ENCODE results near the gene ACTRT2.

The ACTRT2 gene

GRCh38 chr1:2983706-2984398 lies 37.4 kb upstream of the ACTRT2 start:
- no peak for DNase-seq

- DNase-seq, result no peak
Measured at GRCh38 chr1:2984399-2985061, 36.7 kb upstream of the ACTRT2 start.

- DNase-seq, result no peak
Measured at GRCh38 chr1:2985067-2985561, 36.2 kb upstream of the ACTRT2 start.

GRCh38 chr1:2985694-2986548 lies 35.3 kb upstream of the ACTRT2 start:
- DNase-seq, result no peak

- DNase-seq, result no peak
Measured at GRCh38 chr1:2986549-2987305, 34.5 kb upstream of the ACTRT2 start.

- no peak for DNase-seq
Measured at GRCh38 chr1:2987773-2988172, 33.5 kb upstream of the ACTRT2 start.

- no peak for DNase-seq
Measured at GRCh38 chr1:2988256-2988655, 33.0 kb upstream of the ACTRT2 start.

GRCh38 chr1:2989185-2989584 lies 32.1 kb upstream of the ACTRT2 start:
- DNase-seq, result no peak

- no peak for DNase-seq
Measured at GRCh38 chr1:2989976-2990375, 31.3 kb upstream of the ACTRT2 start.

- no peak for DNase-seq
Measured at GRCh38 chr1:2990376-2991115, 30.7 kb upstream of the ACTRT2 start.

- DNase-seq, result no peak
Measured at GRCh38 chr1:2991753-2992495, 29.3 kb upstream of the ACTRT2 start.

- no peak for DNase-seq
Measured at GRCh38 chr1:2998503-2999100, 22.7 kb upstream of the ACTRT2 start.

GRCh38 chr1:2999138-2999537 lies 22.1 kb upstream of the ACTRT2 start:
- no peak for DNase-seq

- no peak for DNase-seq
Measured at GRCh38 chr1:2999571-2999970, 21.7 kb upstream of the ACTRT2 start.

- DNase-seq, result no peak
Measured at GRCh38 chr1:3000214-3000613, 21.1 kb upstream of the ACTRT2 start.

GRCh38 chr1:3000671-3001470 lies 20.4 kb upstream of the ACTRT2 start:
- no peak for DNase-seq

GRCh38 chr1:3001471-3002348 lies 19.6 kb upstream of the ACTRT2 start:
- DNase-seq, result no peak

- no peak for DNase-seq
Measured at GRCh38 chr1:3002349-3003038, 18.8 kb upstream of the ACTRT2 start.

Measured in Kasumi-1 (cell line).